Measurements from ENCODE around the gene LYPD6. TPM values are rescaled to one million over a fixed set of nuclear protein-coding genes. Genes with fewer than 3 reads are reported as not detected.
"Not testable (repeated sequence)": the region's sequence is repeated elsewhere in the genome, so short reads cannot be mapped to it uniquely, and the experiment has no call there.

LYPD6 gene
- total RNA-seq, 1 donor from 2014 or later = 4.1 TPM

DNA sequence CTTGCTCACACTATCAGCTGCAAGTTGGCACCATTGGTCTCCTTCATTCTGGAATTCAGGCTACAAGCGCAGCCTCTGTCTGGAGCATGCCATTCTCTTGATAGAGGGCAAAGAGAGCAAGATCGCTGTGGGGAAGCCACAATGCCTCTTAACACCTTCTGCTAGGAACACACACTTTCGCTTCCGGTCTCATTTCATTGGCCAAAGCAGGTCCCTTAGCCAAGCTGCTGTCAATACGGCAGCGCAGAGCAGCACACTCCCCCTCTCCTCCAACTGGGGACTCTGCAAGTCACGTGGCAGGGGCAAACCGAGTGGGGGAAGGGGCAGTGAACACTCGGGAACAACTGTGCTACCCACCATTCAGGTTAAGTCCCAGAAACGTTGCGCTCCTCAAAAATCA, 159.1 kb downstream of the LYPD6 start:
- Histone ChIP-seq H3F3A (ENCODE audit: low read depth) (no peaks in the 10 kb centered on the region), H3K9ac (no peak overlapping the region), H3K4me3 (no peak overlapping the region), H3K27me3 (no peaks in the 10 kb centered on the region), H4K20me1 (ENCODE audit: low read depth) (no peaks in the 10 kb centered on the region), H3K4me2 (no peak overlapping the region), H2AFZ (replicated peaks) (peak overlapping the region; percentile 61), H3K9me3 (ENCODE audit: low read depth) (no peaks in the 10 kb centered on the region), H3K79me2 (ENCODE audit: low read depth) (no peaks in the 10 kb centered on the region), H3K27ac (no peak overlapping the region), H3K4me1 (peaks cover 4% of the 10 kb centered on the region), H3K36me3 (no peaks in the 10 kb centered on the region)
- Mint-ChIP-seq H3K27me3 (ENCODE audit: insufficient read depth, low read depth) (no peaks in the 10 kb centered on the region), H3K9me3 (no peaks in the 10 kb centered on the region), H3K4me3 (no peak overlapping the region), H3K4me1 (peaks cover 19% of the 10 kb centered on the region), H3K27ac (no peak overlapping the region), H3K36me3 (no peaks in the 10 kb centered on the region)
- DNase-seq (ENCODE audit: low spot score) = peak; percentile 13
- TF ChIP-seq, protein P1, sequence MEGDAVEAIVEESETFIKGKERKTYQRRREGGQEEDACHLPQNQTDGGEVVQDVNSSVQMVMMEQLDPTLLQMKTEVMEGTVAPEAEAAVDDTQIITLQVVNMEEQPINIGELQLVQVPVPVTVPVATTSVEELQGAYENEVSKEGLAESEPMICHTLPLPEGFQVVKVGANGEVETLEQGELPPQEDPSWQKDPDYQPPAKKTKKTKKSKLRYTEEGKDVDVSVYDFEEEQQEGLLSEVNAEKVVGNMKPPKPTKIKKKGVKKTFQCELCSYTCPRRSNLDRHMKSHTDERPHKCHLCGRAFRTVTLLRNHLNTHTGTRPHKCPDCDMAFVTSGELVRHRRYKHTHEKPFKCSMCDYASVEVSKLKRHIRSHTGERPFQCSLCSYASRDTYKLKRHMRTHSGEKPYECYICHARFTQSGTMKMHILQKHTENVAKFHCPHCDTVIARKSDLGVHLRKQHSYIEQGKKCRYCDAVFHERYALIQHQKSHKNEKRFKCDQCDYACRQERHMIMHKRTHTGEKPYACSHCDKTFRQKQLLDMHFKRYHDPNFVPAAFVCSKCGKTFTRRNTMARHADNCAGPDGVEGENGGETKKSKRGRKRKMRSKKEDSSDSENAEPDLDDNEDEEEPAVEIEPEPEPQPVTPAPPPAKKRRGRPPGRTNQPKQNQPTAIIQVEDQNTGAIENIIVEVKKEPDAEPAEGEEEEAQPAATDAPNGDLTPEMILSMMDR (IDR thresholded peaks at IDR 0.05) = no peak
- TF ChIP-seq EZH2 (IDR thresholded peaks at IDR 0.05) = no peak
- no peak for TF ChIP-seq EZH2phosphoT487 (IDR thresholded peaks at IDR 0.05)

DNA sequence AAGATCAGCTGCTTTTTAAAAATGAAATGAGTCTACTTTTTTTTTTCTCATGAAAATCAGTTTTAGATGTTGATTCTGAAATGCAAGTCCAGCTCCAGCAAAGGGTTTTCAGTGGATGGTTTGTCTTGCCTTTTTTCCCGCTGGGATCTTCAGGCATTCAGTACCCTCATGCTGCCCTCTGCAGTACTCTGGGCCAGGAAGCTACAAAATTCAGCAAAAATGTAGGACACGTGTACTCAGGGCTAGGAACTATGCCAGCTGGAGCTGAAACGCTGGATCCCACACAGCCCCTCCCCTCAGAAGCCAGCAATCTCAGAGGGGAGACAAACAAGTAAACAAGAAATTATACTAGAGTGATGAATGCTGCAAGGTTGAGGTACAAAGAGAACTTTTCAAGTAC, 159.9 kb downstream of the LYPD6 start:
- Histone ChIP-seq H2AFZ (replicated peaks) (peak overlapping the region; percentile 53), H3K9ac (no peak overlapping the region), H3K36me3 (no peaks in the 10 kb centered on the region), H3K27ac (no peak overlapping the region), H4K20me1 (ENCODE audit: low read depth) (no peaks in the 10 kb centered on the region), H3K27me3 (no peaks in the 10 kb centered on the region), H3K4me1 (peaks cover 4% of the 10 kb centered on the region), H3K9me3 (ENCODE audit: low read depth) (no peaks in the 10 kb centered on the region), H3K4me3 (no peak overlapping the region), H3K79me2 (ENCODE audit: low read depth) (no peaks in the 10 kb centered on the region), H3K4me2 (no peak overlapping the region), H3F3A (ENCODE audit: low read depth) (no peaks in the 10 kb centered on the region)
- no peak overlapping the region for H3K4me3 Mint-ChIP-seq
- H3K27ac Mint-ChIP-seq = no peak overlapping the region
- H3K9me3 Mint-ChIP-seq = peaks cover 3% of the 10 kb centered on the region
- no peaks in the 10 kb centered on the region for H3K36me3 Mint-ChIP-seq
- no peak for DNase-seq (ENCODE audit: low spot score)
- TF ChIP-seq EZH2 (IDR thresholded peaks at IDR 0.05) (no peak), EZH2phosphoT487 (IDR thresholded peaks at IDR 0.05) (no peak)
- TF ChIP-seq, protein P1 (IDR thresholded peaks at IDR 0.05) = no peak
- H3K27me3 Mint-ChIP-seq (ENCODE audit: insufficient read depth, low read depth) = no peaks in the 10 kb centered on the region
- peaks cover 19% of the 10 kb centered on the region for H3K4me1 Mint-ChIP-seq

DNA sequence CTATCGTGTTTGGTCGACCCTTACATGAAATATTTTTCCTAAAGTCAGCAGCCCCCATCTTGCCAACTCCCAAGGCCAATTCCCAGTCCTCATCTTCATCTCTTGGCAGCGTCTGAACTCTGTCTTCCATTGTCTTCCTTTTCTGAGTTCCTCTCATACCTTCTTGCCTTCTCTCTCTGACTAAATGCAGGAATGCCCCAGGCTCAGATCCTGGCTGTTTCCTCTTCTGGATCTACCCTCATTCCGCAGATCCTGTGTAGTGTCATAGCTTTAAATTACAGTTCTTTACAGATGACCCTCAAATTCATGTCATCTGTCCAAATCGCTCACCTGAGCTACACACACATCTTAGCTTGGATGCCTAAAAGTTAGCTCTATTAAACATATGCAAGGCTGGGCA, 162.5 kb downstream of the LYPD6 start:
- Mint-ChIP-seq H3K4me1 (peaks cover 13% of the 10 kb centered on the region), H3K27ac (no peak overlapping the region), H3K36me3 (no peaks in the 10 kb centered on the region), H3K9me3 (peaks cover 8% of the 10 kb centered on the region), H3K4me3 (no peak overlapping the region), H3K27me3 (ENCODE audit: insufficient read depth, low read depth) (no peaks in the 10 kb centered on the region)
- Histone ChIP-seq H3K27me3 (no peaks in the 10 kb centered on the region), H3K9ac (no peak overlapping the region), H3K4me3 (no peak overlapping the region), H4K20me1 (ENCODE audit: low read depth) (no peaks in the 10 kb centered on the region), H3K9me3 (ENCODE audit: low read depth) (no peaks in the 10 kb centered on the region), H3K27ac (no peak overlapping the region), H3K79me2 (ENCODE audit: low read depth) (no peaks in the 10 kb centered on the region), H3K4me1 (peaks cover 4% of the 10 kb centered on the region), H2AFZ (replicated peaks) (no peak overlapping the region), H3F3A (ENCODE audit: low read depth) (no peaks in the 10 kb centered on the region), H3K4me2 (no peak overlapping the region), H3K36me3 (no peaks in the 10 kb centered on the region)
- no peak for DNase-seq (ENCODE audit: low spot score)
- TF ChIP-seq EZH2phosphoT487 (IDR thresholded peaks at IDR 0.05) (no peak), EZH2 (IDR thresholded peaks at IDR 0.05) (no peak)
- TF ChIP-seq, protein P1 (IDR thresholded peaks at IDR 0.05) = no peak

DNA sequence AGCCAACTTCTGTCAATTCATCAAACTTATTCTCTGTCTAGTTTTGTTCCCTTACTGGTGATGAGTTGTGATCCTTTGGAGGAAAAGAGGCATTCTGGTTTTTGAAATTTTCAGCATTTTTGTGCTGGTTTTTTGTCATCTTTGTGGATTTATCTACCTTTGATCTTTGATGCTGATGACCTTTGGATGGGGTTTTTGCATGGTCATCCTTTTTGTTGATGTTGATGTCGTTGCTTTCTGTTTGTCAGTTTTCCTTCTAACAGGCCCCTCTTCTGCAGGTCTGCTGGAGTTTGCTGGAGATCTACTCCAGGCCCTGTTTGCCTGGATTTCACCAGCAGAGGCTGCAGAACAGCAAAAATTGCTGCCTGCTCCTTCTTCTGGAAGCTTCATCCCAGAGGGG, 168.8 kb downstream of the LYPD6 start:
- not testable (repeated sequence) for H4K20me1 ChIP-seq (ENCODE audit: low read depth); H3K27me3 ChIP-seq; H3K36me3 Mint-ChIP-seq; H3K27ac ChIP-seq; H3K4me1 ChIP-seq; H3K4me3 ChIP-seq; H3K4me3 Mint-ChIP-seq; H3K9me3 Mint-ChIP-seq; H3K79me2 ChIP-seq (ENCODE audit: low read depth); H3K27me3 Mint-ChIP-seq (ENCODE audit: insufficient read depth, low read depth); H2AFZ ChIP-seq (replicated peaks); H3K9me3 ChIP-seq (ENCODE audit: low read depth); H3K27ac Mint-ChIP-seq; H3K36me3 ChIP-seq; H3K4me1 Mint-ChIP-seq; H3K4me2 ChIP-seq; H3F3A ChIP-seq (ENCODE audit: low read depth); H3K9ac ChIP-seq; DNase-seq (ENCODE audit: low spot score)

DNA sequence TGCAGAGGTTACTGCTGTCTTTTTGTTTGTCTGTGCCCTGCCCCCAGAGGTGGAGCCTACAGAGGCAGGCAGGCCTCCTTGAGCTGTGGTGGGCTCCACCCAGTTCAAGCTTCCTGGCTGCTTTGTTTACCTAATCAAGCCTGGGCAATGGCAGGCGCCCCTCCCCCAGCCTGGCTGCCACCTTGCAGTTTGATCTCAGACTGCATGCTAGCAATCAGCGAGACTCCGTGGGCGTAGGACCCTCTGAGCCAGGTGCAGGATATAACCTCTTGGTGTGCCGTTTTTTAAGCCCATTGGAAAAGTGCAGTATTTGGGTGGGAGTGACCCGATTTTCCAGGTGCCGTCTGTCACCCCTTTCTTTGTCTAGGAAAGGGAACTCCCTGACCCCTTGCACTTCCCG, 176.4 kb downstream of the LYPD6 start:
- H3K4me3 ChIP-seq; H4K20me1 ChIP-seq (ENCODE audit: low read depth); H3K4me1 ChIP-seq; DNase-seq (ENCODE audit: low spot score); H3K27me3 Mint-ChIP-seq (ENCODE audit: insufficient read depth, low read depth); H3K9me3 Mint-ChIP-seq; H3K4me2 ChIP-seq; H3K79me2 ChIP-seq (ENCODE audit: low read depth); H3K27me3 ChIP-seq; H3K36me3 ChIP-seq; H3K27ac Mint-ChIP-seq; H3K27ac ChIP-seq; H3F3A ChIP-seq (ENCODE audit: low read depth); H3K9me3 ChIP-seq (ENCODE audit: low read depth); H3K9ac ChIP-seq; H3K36me3 Mint-ChIP-seq; H3K4me3 Mint-ChIP-seq: not testable (repeated sequence)
- peak overlapping the region; percentile 82 for H2AFZ ChIP-seq (replicated peaks)
- H3K4me1 Mint-ChIP-seq = peaks cover 12% of the 10 kb centered on the region
